Right renal pelvis (tissue), 4 donors: Measurements from ENCODE around the gene GRID2. TPM values are rescaled to one million over a fixed set of nuclear protein-coding genes. Genes with fewer than 3 reads are reported as not detected.

Source experiments
- DNase-seq, 4 donors: peaks; one replicate each; pipeline ENCODE4 v3.0.0-alpha.2; 2013; ENCODE audit warnings: low read depth in 4 of 4, low spot score in 3 of 4, missing footprints in 1 of 4
- polyA plus RNA-seq, 4 donors: library from polyadenylated mRNA; unstranded; fragments of 120-200 nt; gene quantifications; one replicate each; pipeline ENCODE4 v1.2.1, GENCODE V29; 2013; ENCODE audit not compliant: insufficient read length in 4 of 4

The GRID2 gene
- polyA plus RNA-seq, 4 donors: 2.6 to 7.4 (median 5.5) TPM

DNA sequence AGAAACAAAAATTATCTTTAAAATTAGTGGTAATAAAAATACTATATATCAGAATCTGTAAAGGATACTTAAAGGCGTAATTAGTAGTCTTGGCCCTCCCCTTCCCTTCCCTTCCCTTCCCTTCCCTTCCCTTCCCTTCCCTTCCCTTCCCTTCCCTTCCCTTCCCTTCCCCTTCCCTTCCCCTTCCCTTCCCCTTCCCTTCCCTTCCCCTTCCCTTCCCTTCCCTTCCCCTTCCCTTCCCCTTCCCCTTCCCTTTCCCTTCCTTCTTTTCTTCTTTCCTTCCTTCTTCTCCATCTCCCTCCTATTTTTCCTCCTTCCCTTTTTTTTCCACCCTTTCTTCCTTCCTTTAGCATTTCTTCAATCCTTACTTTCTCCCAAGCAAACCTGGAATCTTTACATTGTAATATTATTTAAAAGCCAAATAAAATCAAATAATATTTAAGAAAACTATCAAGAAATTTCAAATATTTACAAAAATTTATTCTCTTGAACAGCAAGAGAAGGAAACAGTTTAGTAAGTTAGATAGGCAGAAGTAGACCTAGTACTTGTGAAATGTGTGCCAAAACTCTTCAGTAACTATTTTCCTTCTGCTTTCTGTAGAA lies 1145.0 kb downstream of the GRID2 start:
- no peak for DNase-seq

DNA sequence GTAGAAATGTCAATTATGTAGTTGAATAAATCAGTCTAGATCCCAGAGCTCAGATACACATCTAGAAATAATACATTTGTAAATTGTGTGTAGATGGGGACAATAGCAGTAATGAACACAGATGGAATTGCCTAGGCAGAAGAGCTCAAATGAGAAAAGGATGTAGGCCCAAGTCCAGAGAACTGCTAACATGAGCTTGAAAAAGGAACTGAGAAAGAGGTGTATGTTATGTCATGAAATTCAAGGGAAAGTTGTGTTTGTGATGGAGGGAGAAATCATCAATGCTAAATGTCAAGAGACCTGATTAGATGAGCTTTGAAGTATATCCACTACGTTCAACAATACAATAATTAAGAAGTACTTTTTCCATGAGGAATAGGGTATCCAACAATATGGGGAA lies 1148.2 kb downstream of the GRID2 start:
- DNase-seq: no peak

DNA sequence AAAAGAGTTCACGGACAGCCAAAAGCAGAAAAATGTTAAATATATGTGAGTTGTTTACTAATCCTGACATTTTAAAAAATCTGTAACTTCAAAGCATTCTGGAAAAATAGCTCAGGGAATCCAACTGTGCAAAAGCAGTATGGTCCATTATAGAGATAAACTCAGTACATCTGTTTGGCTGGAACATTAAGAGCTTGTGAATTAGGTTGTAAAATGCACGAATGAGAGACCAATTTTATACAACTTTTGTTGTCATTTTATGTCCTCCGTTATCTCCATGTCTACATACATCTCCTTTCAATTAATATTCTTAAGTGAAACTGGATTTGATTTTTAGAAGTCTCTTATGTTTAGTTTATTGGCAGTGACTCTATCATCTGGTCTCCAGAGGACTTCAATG lies 1157.8 kb downstream of the GRID2 start:
- no peak for DNase-seq

DNA sequence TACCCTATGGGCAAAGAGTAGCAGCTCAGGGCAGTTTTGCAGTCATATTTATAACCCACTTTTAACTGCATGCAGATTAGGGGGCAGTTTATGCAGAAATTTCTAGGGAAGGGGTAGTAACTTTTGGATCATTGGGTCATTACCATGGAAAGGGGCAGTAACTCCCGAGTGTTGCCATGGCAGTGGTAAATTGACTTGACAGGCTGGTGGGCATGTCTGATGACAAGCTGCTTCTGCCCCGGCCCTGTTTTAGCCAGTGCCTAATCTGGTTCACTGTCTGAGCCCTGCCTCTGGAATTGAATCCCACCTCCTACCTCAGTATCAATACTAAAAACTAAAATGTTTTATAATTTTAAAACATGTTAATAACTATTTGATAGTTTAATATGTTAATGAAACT lies 1162.7 kb downstream of the GRID2 start:
- no peak for DNase-seq

DNA sequence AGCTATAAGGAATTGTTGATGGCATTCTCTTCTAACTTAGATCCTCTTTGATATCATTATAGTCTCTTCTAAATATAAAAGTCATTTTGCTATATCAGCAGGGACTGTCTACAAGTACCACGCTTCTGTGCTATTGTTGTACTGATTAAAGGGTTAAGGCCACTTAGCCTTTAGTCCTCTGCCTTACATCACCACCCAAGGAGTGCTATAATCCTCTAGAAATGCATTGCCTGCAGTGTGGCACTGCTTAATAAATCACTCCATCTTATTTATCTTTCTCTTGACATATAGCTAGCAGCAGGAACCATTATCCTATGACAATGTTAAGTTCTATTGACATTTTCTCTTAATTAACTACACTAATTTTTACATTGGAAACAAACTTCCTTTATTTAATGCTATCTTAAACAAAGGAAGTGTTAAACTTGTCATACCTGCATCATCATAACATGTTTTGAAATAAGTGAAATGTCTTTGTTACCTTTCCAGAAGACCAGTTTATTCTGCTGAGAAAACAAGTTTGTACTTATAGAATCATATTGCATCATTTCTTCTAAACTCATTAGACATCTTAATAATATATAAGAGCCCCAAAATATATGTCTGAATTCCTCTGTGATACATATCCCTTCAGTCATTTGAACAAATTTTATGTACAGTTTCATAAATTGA lies 1163.9 kb downstream of the GRID2 start:
- no peak for DNase-seq

DNA sequence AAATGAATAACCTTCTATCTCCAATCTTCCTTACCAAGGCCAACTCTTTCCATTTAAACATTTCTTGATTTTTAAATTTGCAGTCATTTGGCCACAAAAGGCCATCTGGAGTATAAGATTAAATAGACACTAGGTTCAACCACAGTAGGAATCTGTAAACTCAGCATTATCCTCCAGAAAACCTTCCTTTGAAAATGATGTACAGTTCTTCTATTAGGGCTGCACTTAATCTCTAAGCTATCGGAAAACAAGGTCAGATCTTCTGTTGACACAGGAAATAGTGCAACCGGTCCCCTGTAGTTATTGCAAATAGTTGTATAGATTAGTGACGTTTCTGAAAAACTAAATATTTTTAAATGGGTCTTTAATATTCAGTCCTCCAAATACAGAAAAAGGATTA lies 1165.8 kb downstream of the GRID2 start:
- no peak for DNase-seq

DNA sequence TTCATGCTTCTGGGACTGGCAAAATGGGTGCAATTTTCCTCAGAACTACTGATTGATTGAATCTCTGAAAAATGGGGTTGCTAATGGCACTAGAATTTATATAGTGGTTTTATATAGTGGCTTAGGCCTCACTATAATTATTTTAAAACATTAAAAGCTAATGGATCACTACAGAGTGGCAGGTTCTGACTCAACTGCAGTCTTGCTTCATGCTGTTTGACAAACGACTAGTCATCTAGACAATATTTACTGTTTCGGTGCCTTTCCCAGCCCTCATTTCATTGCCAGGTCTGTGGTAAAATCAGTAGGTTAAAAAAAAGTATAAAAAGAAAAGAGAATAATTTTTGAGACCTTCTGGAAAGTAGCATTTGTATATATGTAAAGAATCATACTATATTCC lies 1172.0 kb downstream of the GRID2 start:
- DNase-seq: no peak

DNA sequence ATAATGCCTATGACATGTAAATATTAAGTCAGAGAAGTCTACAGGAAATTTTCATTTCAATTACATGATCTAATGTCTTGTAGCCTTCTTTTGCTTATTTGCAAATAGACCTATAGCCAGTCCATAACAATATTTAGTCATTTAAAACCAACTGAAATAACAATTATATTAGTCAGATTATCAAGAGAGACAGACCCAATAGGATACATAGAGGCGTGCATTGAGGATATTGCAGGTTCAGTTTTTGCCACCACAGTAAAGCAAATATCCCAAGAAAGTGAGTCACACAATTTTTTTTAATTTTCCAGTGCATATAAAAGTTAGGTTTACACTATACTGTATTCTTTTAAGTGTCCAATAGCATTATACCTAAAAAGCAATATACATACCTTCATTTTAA lies 1175.0 kb downstream of the GRID2 start:
- DNase-seq: no peak

DNA sequence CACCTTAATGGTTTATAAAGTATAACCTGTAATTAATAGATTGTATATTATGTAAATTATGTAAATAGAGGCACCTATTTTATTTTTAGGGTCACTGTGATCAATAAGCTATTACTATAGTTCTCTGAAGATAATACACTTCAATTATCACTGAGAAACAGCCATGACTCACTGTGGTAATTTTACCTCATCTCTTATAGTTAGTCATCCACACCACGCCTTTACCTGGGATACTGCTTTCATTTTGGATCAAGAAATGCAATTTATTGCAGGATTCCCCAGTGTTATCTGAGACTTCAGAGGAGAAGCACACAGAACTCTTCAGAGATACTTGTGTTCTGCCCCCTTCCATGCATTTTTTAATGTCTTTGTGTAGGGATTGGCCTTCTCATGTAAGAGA lies 1176.7 kb downstream of the GRID2 start:
- no peak for DNase-seq

DNA sequence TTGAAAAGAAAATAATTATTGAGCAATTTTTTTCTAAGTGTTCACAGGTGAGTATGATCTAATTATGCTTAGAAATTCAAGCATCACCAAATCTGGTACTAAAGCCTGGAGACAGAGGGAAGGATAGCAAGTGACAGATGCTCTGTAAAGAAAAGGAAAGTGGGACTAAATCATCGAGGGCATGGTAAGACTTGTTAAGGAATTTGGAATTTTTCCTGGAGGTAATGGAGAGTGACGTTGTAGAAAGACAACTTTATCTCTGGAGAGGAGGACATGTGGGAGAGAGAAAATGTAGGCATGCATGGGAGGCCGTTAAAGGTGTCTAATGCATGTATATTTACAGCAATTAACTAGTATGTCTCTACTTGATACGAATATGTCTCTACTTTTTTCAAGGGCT lies 1191.6 kb downstream of the GRID2 start:
- no peak for DNase-seq

DNA sequence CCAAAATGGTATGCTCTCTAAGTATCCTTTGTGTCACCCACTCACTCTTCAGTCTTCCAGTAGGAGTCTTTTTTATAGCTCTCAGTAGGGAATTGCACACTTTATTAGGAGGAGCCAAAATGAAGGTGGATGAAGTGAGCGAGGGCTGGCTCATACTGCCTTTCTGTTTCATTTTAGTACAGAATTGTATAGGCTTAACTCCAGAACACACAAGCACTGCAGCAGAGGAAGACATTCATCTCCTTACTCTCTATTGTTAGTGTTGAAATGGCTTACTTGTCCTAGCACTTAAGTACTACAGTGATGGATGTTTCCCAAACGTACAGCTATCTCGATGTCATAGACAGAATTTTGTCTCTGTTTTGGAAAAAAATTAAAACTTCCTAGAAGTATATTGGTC lies 1197.5 kb downstream of the GRID2 start:
- no peak for DNase-seq

DNA sequence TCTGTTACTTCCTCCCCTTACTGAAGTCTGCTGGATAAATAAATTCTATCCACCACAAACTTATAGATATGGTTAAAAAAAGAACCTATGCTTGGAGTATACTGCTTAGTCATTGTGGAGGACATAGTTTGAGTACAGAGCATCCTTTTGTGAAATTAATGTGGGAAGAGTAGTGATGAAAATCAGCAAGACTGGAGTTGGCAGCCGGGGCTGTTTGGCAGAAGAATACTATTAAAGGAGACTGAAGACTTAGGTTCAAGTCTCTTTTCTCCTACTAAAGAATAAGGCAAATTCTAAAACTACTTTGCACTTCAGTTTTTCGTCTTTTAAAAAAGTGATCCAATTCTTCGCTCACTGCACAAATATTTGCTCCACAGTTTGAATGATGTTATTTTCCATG lies 1198.2 kb downstream of the GRID2 start:
- DNase-seq: no peak

DNA sequence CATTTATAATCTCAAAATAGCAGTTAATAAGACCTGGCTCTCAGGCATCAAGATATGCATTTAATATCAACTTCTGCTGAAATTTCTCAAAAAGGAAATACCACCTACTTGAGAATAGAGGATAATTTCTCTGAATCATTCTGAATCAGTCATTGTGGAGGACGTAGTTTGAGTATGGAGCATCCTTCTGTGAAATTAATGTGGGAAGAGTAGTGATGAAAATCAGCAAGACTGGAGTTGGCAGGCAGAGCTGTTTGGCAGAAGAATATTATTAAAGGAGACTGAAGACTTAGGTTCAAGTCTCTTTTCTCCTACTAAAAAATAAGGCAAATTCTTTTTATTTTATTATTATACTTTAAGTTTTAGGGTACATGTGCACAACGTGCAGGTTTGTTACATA lies 1199.2 kb downstream of the GRID2 start:
- DNase-seq: no peak

DNA sequence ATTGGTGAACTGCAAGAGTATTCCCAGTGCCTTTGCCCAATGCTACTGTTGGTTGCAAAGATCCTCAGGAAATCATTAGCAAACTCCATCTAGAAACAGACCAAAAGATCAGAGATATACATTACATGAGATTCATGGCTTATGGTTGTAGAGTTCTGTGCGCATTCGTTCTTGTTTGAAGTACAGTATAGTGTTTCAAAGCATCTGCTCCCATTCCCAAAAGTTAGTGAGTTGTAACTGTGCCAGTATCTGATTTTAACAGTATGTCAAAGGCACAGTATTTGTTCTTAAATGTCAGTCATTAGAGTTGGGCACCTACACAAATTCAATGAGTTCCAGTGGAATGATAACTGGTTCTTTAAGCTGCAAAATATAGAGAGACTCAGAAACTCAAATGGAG lies 1210.1 kb downstream of the GRID2 start:
- peak in 1 of 4 donors; percentile 2 for DNase-seq

DNA sequence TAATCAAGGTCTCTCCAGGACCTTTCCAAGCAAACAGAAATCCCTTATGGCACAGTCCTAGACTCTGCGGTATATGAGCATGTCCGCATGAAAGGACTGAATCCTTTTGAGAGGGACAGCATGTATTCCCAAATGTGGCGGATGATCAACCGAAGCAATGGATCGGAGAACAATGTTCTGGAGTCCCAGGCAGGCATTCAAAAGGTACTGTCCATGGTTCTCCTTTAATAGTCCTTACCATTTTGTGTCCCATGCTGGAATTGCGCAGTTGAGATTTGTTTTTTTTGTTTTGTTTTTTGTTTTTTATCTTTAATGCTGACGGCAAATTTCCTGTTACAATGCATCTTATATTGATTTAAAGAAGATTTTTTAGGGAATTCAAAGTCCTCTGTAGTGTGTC lies 1211.4 kb downstream of the GRID2 start:
- DNase-seq: no peak

DNA sequence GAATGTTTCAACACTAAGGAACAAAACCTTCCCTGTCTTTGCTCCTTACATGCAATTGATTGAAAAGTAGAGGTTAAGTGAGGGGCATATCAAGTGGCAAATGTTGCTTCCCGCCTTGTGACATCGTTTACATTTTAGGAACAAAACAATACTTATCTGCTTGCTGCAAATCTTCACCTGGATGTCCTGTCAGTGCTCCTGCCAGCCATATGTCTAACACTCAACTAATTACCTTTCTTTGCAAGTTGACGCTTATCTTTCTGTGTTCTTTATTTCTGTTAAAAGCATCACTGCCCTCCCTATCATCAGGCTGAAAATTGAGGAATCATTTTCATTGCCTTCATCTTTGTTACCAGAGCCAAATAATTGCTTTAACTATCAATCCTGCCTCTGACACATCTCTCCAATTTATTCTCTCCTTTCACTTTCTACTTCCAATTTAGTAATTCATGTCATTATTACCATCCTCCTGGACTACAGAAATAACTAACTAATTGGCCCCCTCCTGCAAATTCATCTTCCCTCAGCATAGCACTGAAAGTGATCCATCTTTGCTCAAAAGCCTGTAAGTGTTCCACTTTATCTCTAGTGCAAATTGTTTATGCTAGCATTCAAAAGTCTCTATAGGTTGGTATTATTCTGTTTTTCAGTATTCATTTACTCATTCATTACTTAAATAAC lies 1226.1 kb downstream of the GRID2 start:
- no peak for DNase-seq

DNA sequence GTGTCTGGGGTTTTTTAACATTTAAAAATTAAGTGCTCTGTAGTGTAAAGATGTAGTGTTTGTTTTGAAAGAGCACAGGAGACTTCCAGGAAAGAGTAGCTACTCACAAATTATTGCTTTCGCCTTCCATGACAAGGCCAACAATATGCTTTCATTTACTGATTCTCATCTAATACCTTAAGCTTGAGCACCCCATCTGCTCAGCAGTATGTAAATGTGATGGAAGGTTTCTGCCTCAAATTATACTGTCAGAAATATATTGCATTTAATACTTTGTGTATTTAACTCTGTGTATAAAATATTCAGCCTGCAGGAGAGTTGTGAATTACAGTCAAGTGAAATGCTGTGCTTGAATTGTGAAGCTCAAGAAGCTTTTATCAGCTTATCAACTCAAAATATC lies 1228.5 kb downstream of the GRID2 start:
- DNase-seq: no peak

DNA sequence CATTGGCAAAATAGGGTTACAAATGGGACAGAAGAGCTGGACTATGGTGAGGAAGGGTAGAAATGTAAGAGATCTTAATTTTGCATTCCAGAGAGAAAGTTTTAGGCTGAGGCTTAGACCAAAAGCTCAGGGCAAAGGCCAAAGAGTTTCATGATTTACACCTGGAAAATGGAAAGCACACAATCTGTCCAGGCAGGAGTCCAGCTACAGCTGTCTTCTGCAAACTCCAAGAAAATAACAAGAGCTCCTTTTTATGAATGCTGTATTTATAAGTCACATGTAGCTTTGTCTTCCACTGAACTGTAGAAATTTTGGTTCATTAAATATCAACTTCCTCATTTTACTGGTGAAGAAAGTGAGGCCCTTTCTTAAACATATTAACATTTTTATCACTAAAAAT lies 1236.8 kb downstream of the GRID2 start:
- no peak for DNase-seq

DNA sequence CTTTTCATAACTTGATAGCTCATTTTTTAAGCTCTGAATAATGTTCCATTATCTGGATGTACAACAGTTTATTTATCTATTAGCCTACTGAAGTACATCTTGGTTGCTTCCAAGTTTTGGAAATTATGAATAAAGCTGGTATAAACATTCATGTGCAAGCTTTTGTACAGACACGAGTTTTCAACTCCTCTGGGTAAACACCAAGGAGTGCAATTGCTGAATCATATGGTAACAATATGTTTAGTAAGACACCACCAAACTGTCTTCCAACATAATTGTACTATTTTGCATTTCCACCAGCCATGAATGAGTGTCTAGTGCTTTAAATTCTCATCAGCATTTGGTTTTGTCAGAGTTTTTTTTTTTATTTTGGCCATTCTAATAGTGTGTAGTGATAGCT lies 1258.1 kb downstream of the GRID2 start:
- no peak for DNase-seq

DNA sequence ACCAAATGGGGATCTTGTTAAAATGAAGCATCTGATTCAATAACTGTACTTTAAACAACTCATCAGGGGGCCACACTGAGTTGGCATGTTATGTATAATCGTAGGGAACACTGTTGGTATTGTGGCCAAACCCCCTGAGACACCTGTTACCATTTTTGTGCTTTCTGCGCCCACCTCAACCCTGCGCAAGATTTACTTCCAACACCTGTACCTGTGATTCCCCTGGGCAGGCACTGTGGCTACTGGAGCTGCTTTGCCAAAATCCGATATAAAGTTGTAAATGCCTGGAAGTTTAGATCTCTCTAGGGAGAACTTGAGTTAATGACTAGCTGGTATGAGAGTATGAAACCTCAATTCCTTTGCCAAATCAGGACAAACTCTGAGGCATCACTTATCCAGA lies 1265.0 kb downstream of the GRID2 start:
- no peak for DNase-seq

DNA sequence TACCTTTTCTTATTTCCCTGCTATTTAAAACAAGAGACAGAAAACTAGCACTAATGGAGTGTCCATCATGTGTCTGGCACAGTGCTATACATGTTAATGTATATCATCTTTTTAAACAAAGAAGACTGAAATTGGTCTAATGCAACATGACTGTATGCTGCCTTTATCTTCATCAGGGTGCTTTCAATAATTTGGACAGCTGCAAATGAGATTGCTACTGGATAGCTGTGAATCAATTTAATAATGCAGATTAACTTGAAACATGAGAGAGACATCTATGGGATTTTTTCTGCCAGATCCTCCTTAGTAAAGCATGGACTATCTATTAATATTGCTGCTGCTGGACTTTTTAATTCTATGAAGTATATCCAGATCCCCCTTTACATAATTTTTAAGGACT lies 1269.5 kb downstream of the GRID2 start:
- DNase-seq: no peak

DNA sequence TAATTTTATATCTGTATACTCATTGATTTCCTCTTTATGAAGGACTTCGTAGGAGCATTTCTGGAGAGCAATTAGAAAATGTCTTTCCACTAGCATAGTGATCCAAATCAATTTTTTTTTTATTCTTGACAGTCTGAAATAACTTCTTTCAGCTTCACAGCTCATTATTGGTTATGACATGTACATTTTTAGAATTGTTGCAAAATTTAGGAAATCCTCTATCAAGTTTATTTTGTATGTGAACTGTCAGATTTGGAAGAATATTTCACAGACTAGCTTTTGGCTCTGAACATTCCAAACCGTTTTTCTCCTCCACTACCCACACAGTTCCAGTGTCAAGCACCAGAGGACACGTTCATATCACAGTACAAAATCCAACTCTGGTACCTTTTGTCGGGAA lies 1275.2 kb downstream of the GRID2 start:
- DNase-seq: no peak
